DND-41 (cell line): ENCODE measurements around the gene NMS.

ENCODE experiments used
- CTCF ChIP-seq: IDR thresholded peaks from 2 replicates; pipeline ENCODE4 v1.5.1; 2012; ENCODE audit warnings: borderline replicate concordance, low read length, moderate library complexity, mild to moderate bottlenecking; ENCODE audit not compliant: poor library complexity, severe bottlenecking; ENCODE audit errors: extremely low read depth
- EZH2 ChIP-seq: IDR thresholded peaks from 3 replicates; pipeline ENCODE4 v1.6.1; 2012; ENCODE audit warnings: borderline replicate concordance, low read depth, mild to moderate bottlenecking, moderate library complexity, low read length, inconsistent platforms; ENCODE audit not compliant: severe bottlenecking

- TF ChIP-seq CTCF, result peak; percentile 54
- no peak for TF ChIP-seq EZH2
These were observed 47.8 kb upstream of the NMS start for GRCh38 chr2:100422320-100423055.
